EH (cell line): ENCODE measurements around the gene DNASE1L1.

Experiments
- DNase-seq: peaks from one replicate; pipeline ENCODE4 v3.0.0-alpha.2; 2015; ENCODE audit warnings: low read depth

The DNASE1L1 gene

GRCh38 chrX:154436374-154436982, 27.4 kb upstream of the DNASE1L1 start:
- peak; percentile 34 for DNase-seq

- DNase-seq: no peak
Observed at GRCh38 chrX:154435171-154435733, 26.2 kb upstream of the DNASE1L1 start.

GRCh38 chrX:154434394-154435168, 25.5 kb upstream of the DNASE1L1 start:
- DNase-seq: no peak

GRCh38 chrX:154433605-154434004, 24.6 kb upstream of the DNASE1L1 start:
- DNase-seq: no peak

GRCh38 chrX:154432210-154432609, 23.2 kb upstream of the DNASE1L1 start:
- no peak for DNase-seq

GRCh38 chrX:154431341-154431740, 22.3 kb upstream of the DNASE1L1 start:
- no peak for DNase-seq

GRCh38 chrX:154430916-154431315, 21.9 kb upstream of the DNASE1L1 start:
- DNase-seq: no peak

GRCh38 chrX:154430479-154430878, 21.4 kb upstream of the DNASE1L1 start:
- DNase-seq: no peak

- DNase-seq: no peak
Observed at GRCh38 chrX:154429711-154430110, 20.7 kb upstream of the DNASE1L1 start.

- peak; percentile 94 for DNase-seq
Observed at GRCh38 chrX:154428176-154429171, 19.4 kb upstream of the DNASE1L1 start, which contains the start of gene ATP6AP1. TSS of gene ATP6AP1 (plus strand) at chrX:154428677. CDS start at chrX:154428693, 16 bp downstream.

- peak; percentile 27 for DNase-seq
Observed at GRCh38 chrX:154426916-154427770, 18.1 kb upstream of the DNASE1L1 start.

GRCh38 chrX:154420402-154420756, 11.3 kb upstream of the DNASE1L1 start:
- DNase-seq: no peak

- no peak for DNase-seq
Observed at GRCh38 chrX:154419688-154420401, 10.8 kb upstream of the DNASE1L1 start.

GRCh38 chrX:154419189-154419588, 10.1 kb upstream of the DNASE1L1 start:
- no peak for DNase-seq

- no peak for DNase-seq
Observed at GRCh38 chrX:154417157-154417556, 8.1 kb upstream of the DNASE1L1 start.

- no peak for DNase-seq
Observed at GRCh38 chrX:154413142-154413541, 4.1 kb upstream of the DNASE1L1 start.

GRCh38 chrX:154412468-154412867, 3.4 kb upstream of the DNASE1L1 start:
- DNase-seq: peak; percentile 17

- peak; percentile 49 for DNase-seq
Observed at GRCh38 chrX:154411981-154412340, 2.9 kb upstream of the DNASE1L1 start.

GRCh38 chrX:154408659-154409221, 314 bp downstream of the DNASE1L1 start:
- DNase-seq: no peak

GRCh38 chrX:154404625-154405192, 4.3 kb downstream of the DNASE1L1 start:
- DNase-seq: no peak
